ENCODE data around the gene DEF6.

DNA sequence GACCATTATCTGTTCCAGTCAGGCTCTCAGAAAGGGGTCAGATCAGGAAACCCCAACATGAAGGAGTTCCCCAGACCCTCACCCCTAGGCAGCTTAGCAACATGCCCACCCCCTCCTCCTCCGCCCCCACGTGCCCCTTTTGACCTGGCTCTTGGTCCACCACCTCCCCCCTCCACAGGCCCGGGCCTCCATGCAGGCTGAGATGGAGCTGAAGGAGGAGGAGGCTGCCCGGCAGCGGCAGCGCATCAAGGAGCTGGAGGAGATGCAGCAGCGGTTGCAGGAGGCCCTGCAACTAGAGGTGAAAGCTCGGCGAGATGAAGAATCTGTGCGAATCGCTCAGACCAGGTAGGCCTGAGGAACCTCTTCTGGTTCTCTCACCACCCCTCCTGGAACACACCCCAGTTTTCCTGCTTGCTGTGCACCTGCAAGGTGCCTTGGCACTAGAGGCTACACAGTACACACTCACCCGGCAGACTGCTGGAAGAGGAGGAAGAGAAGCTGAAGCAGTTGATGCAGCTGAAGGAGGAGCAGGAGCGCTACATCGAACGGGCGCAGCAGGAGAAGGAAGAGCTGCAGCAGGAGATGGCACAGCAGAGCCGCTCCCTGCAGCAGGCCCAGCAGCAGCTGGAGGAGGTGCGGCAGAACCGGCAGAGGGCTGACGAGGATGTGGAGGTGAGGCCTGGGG is 21.9 kb downstream of the DEF6 start:
- TF ChIP-seq, protein P1, sequence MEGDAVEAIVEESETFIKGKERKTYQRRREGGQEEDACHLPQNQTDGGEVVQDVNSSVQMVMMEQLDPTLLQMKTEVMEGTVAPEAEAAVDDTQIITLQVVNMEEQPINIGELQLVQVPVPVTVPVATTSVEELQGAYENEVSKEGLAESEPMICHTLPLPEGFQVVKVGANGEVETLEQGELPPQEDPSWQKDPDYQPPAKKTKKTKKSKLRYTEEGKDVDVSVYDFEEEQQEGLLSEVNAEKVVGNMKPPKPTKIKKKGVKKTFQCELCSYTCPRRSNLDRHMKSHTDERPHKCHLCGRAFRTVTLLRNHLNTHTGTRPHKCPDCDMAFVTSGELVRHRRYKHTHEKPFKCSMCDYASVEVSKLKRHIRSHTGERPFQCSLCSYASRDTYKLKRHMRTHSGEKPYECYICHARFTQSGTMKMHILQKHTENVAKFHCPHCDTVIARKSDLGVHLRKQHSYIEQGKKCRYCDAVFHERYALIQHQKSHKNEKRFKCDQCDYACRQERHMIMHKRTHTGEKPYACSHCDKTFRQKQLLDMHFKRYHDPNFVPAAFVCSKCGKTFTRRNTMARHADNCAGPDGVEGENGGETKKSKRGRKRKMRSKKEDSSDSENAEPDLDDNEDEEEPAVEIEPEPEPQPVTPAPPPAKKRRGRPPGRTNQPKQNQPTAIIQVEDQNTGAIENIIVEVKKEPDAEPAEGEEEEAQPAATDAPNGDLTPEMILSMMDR (IDR thresholded peaks at IDR 0.05) = no peak
- TF ChIP-seq POLR2A (IDR thresholded peaks at IDR 0.05) = no peak
